SK-N-SH treated with all-trans-retinoic acid at 6 μM for 48 hours (cell line): ENCODE measurements around the gene CTNNBL1.

ENCODE experiments used
- ATAC-seq: fragments of 200-7000 bp; cut with Tn5 transposase; 3 replicates; pipeline ENCODE4 v1.9.1; 2020; ENCODE audit warnings: mild to moderate bottlenecking, moderate library complexity
- ARNTL ChIP-seq: fragments of 450-650 bp; formaldehyde crosslinking; IDR thresholded peaks from 2 replicates; pipeline ENCODE4 v1.5.0; 2020; ENCODE audit warnings: low read depth, mild to moderate bottlenecking, moderate library complexity, borderline replicate concordance
- BACH2 ChIP-seq: fragments of 250-450 bp; sonication (Bioruptor Pico); IDR thresholded peaks from 2 replicates; pipeline ENCODE4 v1.9.0; 2021; ENCODE audit warnings: mild to moderate bottlenecking, borderline replicate concordance
- CSDC2 ChIP-seq: fragments of 250-450 bp; sonication (Bioruptor Pico); IDR thresholded peaks from 2 replicates; pipeline ENCODE4 v1.5.0; 2020; ENCODE audit warnings: mild to moderate bottlenecking, moderate library complexity
- ESRRG ChIP-seq: fragments of 250-450 bp; sonication (Bioruptor Pico); IDR thresholded peaks from 2 replicates; pipeline ENCODE4 v1.6.1; 2021; ENCODE audit warnings: mild to moderate bottlenecking
- GLIS3 ChIP-seq: fragments of 250-450 bp; sonication (Bioruptor Pico); IDR thresholded peaks from 2 replicates; pipeline ENCODE4 v1.5.0; 2020; ENCODE audit warnings: mild to moderate bottlenecking, moderate library complexity
- ISL1 ChIP-seq: fragments of 250-450 bp; sonication (Bioruptor Pico); IDR thresholded peaks from 2 replicates; pipeline ENCODE4 v2.1.2; 2022; ENCODE audit warnings: mild to moderate bottlenecking, moderate library complexity
- OSR1 ChIP-seq: fragments of 250-450 bp; sonication (Bioruptor Pico); IDR thresholded peaks from 2 replicates; pipeline ENCODE4 v1.8.0; 2022; ENCODE audit warnings: moderate library complexity, mild to moderate bottlenecking, inconsistent platforms
- POU6F1 ChIP-seq: fragments of 250-450 bp; sonication (Bioruptor Pico); IDR thresholded peaks from 2 replicates; pipeline ENCODE4 v1.8.0; 2021; ENCODE audit warnings: low read depth, mild to moderate bottlenecking, moderate library complexity, borderline replicate concordance
- PPARA ChIP-seq: fragments of 250-450 bp; sonication (Bioruptor Pico); IDR thresholded peaks from 2 replicates; pipeline ENCODE4 v1.5.0; 2020; ENCODE audit warnings: mild to moderate bottlenecking, borderline replicate concordance
- RARB ChIP-seq: fragments of 250-450 bp; sonication (Bioruptor Pico); IDR thresholded peaks from 2 replicates; pipeline ENCODE4 v1.8.0; 2021; ENCODE audit warnings: mild to moderate bottlenecking, moderate library complexity
- SNAI2 ChIP-seq: fragments of 250-450 bp; sonication (Bioruptor Pico); IDR thresholded peaks from 2 replicates; pipeline ENCODE4 v1.5.0; 2020; ENCODE audit warnings: mild to moderate bottlenecking, moderate library complexity
- TCF4 ChIP-seq: fragments of 250-450 bp; sonication (Bioruptor Pico); IDR thresholded peaks from 2 replicates; pipeline ENCODE4 v1.8.0; 2021; ENCODE audit warnings: mild to moderate bottlenecking, moderate library complexity, borderline replicate concordance
- TOX ChIP-seq: fragments of 250-450 bp; sonication (Bioruptor Pico); IDR thresholded peaks from 2 replicates; pipeline ENCODE4 v1.8.0; 2021; ENCODE audit warnings: mild to moderate bottlenecking, moderate library complexity, borderline replicate concordance
- TSHZ2 ChIP-seq: fragments of 250-450 bp; sonication (Bioruptor Pico); IDR thresholded peaks from 2 replicates; pipeline ENCODE4 v1.5.0; 2020; ENCODE audit warnings: mild to moderate bottlenecking, moderate library complexity
- ZC3H10 ChIP-seq: fragments of 250-450 bp; sonication (Bioruptor Pico); IDR thresholded peaks from 2 replicates; pipeline ENCODE4 v1.5.1; 2021; ENCODE audit warnings: mild to moderate bottlenecking, moderate library complexity
- ZFP3 ChIP-seq: fragments of 250-450 bp; sonication (Bioruptor Pico); IDR thresholded peaks from 2 replicates; pipeline ENCODE4 v1.5.0; 2020; ENCODE audit warnings: mild to moderate bottlenecking, moderate library complexity
- ZFP30 ChIP-seq: fragments of 450-650 bp; formaldehyde crosslinking; IDR thresholded peaks from 2 replicates; pipeline ENCODE4 v1.5.0; 2022; ENCODE audit warnings: mild to moderate bottlenecking, moderate library complexity
- ZNF70 ChIP-seq: fragments of 450-650 bp; formaldehyde crosslinking; IDR thresholded peaks from 2 replicates; pipeline ENCODE4 v1.5.0; 2020; ENCODE audit warnings: mild to moderate bottlenecking, moderate library complexity
- TF ChIP-seq, protein P1 (sequence below): fragments of 250-450 bp; sonication (Bioruptor Pico); IDR thresholded peaks from 2 replicates; pipeline ENCODE4 v1.5.1; 2020; ENCODE audit warnings: low read depth, mild to moderate bottlenecking, moderate library complexity

The CTNNBL1 gene

DNA sequence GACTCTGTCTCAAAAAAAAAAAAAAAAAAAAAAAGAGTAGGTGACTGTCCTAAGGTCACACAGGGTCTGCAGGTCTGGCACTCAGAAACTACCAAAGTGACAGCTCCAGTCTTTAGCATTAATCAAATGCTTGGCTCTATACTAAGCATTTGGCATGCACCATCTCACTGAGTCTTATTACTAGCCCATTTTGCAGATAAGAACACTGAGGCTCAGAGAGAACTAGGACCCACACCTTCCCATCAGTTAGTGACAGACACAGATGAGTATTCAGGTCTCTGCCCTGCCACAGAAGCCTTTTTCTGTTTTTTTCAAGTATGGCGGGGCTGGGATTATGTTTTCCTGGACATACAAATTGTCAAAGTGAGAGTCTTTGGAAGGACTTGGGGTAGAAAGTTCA is 186.0 kb downstream of the CTNNBL1 start:
- TF ChIP-seq OSR1 (CRISPR knock-in tag): no peak
- no peak for TF ChIP-seq ISL1 (CRISPR knock-in tag)
- no peak for TF ChIP-seq POU6F1 (CRISPR knock-in tag)
- no peak for TF ChIP-seq ZC3H10 (CRISPR knock-in tag)
- TF ChIP-seq, all 23 proteins: peak for 0
- ATAC-seq: no peak

- ATAC-seq: peak; percentile 43
- TF ChIP-seq TCF4 (peak; percentile 87), ZNF70 (CRISPR knock-in tag) (no peak), ARNTL (CRISPR knock-in tag) (no peak), SNAI2 (CRISPR knock-in tag) (0 out of 2 replicates have a peak, but pooled peaks have one; percentile 28), TSHZ2 (CRISPR knock-in tag) (peak; percentile 89), RARB (CRISPR knock-in tag) (no peak), TOX (CRISPR knock-in tag) (no peak)
Measured at GRCh38 chr20:37880726-37881591, 187.1 kb downstream of the CTNNBL1 start.

- ATAC-seq: peak; percentile 13; the same call in 1 of the 3 replicates
Measured at GRCh38 chr20:37881601-37882343, 187.9 kb downstream of the CTNNBL1 start.

DNA sequence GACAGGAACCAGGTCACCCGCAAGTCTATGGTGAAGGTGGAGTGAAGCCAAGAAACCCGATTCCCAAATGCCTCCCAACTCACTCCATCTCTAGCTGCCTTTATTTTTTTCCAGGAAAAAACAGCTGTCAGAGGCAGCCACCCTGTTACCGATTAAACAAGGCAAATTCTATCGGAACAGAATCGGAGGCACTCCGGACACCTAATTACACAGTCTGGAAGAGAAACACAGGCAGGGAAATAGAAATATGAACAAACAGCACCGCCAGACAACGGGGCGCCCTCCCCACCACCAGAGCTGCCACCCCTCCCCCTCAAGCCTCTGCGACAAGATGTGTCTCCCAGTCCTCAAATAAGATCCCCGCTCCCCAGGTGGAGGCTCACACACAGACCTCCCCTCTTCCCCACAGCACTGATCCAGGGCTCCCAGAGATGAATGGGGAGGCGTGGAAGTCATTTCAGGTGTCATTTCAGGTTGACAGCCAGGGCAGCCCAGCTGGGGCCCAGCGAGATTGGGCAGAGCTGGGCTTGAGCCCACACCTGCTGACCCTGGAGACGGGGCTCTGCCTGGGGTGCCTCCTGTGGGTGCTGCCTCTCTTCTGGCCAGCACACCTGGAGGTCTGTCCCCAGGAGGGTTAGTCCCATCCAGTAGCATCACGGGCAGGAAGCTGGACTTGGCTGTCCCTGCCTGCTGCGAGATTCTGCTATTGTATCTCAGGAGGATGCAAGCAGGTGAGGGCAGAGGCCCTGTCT is 189.3 kb downstream of the CTNNBL1 start:
- no peak for ATAC-seq
- TF ChIP-seq GLIS3 (no peak), BACH2 (CRISPR knock-in tag) (no peak), POU6F1 (CRISPR knock-in tag) (no peak), TOX (CRISPR knock-in tag) (no peak), ARNTL (CRISPR knock-in tag) (no peak), TSHZ2 (CRISPR knock-in tag) (no peak), RARB (CRISPR knock-in tag) (no peak), SNAI2 (CRISPR knock-in tag) (no peak), ZNF70 (CRISPR knock-in tag) (no peak)
- TF ChIP-seq, protein P1, sequence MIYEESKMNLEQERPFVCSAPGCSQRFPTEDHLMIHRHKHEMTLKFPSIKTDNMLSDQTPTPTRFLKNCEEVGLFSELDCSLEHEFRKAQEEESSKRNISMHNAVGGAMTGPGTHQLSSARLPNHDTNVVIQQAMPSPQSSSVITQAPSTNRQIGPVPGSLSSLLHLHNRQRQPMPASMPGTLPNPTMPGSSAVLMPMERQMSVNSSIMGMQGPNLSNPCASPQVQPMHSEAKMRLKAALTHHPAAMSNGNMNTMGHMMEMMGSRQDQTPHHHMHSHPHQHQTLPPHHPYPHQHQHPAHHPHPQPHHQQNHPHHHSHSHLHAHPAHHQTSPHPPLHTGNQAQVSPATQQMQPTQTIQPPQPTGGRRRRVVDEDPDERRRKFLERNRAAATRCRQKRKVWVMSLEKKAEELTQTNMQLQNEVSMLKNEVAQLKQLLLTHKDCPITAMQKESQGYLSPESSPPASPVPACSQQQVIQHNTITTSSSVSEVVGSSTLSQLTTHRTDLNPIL (CRISPR knock-in tag): no peak

More at GRCh38 chr20:37881601-37882343, 187.9 kb downstream of the CTNNBL1 start:
- TF ChIP-seq BACH2 (CRISPR knock-in tag) (no peak), OSR1 (CRISPR knock-in tag) (no peak), ESRRG (CRISPR knock-in tag) (no peak), ZFP3 (no peak), ZFP30 (CRISPR knock-in tag) (no peak), POU6F1 (CRISPR knock-in tag) (no peak), ARNTL (CRISPR knock-in tag) (no peak), ZC3H10 (CRISPR knock-in tag) (no peak), CSDC2 (no peak), PPARA (CRISPR knock-in tag) (no peak)
